ENCODE measurements around the gene SDR9C7. TPM values are rescaled to one million over a fixed set of nuclear protein-coding genes. Genes with fewer than 3 reads are reported as not detected.
"Not testable (repeated sequence)": the region's sequence is repeated elsewhere in the genome, so short reads cannot be mapped to it uniquely, and the experiment has no call there.

Gene SDR9C7
- total and polyA plus RNA-seq, 2 experiments from 2014 or later: not detected

DNA sequence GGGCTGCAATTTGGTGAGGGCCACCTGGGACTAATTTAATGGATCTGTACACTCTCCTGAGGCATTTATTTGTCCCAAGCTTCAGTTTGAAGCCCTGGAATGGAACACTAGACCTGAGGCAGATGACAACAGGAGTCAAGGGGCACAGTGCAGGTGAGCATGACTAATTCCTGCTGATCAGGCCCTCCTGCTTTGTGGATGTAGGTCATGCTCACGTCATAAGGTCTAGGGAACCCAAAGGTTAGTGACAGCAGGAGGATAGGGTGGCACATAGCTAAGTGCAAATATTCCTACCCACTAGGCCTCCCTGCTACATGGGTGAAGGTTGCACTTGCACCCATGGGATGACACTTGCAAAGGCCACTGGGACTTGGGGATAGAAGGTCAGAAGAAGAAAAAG lies 30.8 kb downstream of the SDR9C7 start:
- Histone ChIP-seq H3K79me2 (replicated peaks; ENCODE audit: insufficient read depth) (no peaks in the 10 kb centered on the region), H4K20me1 (replicated peaks; ENCODE audit: insufficient read depth) (no peaks in the 10 kb centered on the region), H3K27me3 (ENCODE audit: insufficient read depth) (no peaks in the 10 kb centered on the region), H3K4me1 (ENCODE audit: insufficient read depth) (no peaks in the 10 kb centered on the region), H3K36me3 (ENCODE audit: insufficient read depth) (no peaks in the 10 kb centered on the region; the same call in 1 of the 2 replicates), H3K4me3 (no peak overlapping the region), H2AFZ (no peak overlapping the region), H3F3A (replicated peaks; ENCODE audit: low read depth) (no peaks in the 10 kb centered on the region), H3K9me2 (ENCODE audit: insufficient read depth) (peaks cover 3% of the 10 kb centered on the region; the same call in 1 of the 2 replicates), H3K27ac (ENCODE audit: low read depth) (no peak overlapping the region), H3K4me2 (no peak overlapping the region)
- DNase-seq (ENCODE audit: low spot score): no peak
- Mint-ChIP-seq H3K4me3 (no peak overlapping the region), H3K4me1 (no peaks in the 10 kb centered on the region), H3K9me3 (peaks cover 77% of the 10 kb centered on the region), H3K27ac (no peak overlapping the region), H3K36me3 (ENCODE audit: low read depth) (peaks cover 15% of the 10 kb centered on the region), H3K27me3 (ENCODE audit: insufficient read depth, low read depth, poor library complexity) (peaks cover 3% of the 10 kb centered on the region)
- no peak for TF ChIP-seq ZNF114 (CRISPR knock-in tag; IDR thresholded peaks at IDR 0.05)
- TF ChIP-seq CREB1 (CRISPR knock-in tag; IDR thresholded peaks at IDR 0.05; ENCODE audit: low read depth): no peak
- TF ChIP-seq, protein P1, sequence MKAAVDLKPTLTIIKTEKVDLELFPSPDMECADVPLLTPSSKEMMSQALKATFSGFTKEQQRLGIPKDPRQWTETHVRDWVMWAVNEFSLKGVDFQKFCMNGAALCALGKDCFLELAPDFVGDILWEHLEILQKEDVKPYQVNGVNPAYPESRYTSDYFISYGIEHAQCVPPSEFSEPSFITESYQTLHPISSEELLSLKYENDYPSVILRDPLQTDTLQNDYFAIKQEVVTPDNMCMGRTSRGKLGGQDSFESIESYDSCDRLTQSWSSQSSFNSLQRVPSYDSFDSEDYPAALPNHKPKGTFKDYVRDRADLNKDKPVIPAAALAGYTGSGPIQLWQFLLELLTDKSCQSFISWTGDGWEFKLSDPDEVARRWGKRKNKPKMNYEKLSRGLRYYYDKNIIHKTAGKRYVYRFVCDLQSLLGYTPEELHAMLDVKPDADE (IDR thresholded peaks at IDR 0.05): no peak
- no peak for TF ChIP-seq JUNB (IDR thresholded peaks at IDR 0.05; ENCODE audit: unreplicated experiment)
- ATAC-seq: no peak

DNA sequence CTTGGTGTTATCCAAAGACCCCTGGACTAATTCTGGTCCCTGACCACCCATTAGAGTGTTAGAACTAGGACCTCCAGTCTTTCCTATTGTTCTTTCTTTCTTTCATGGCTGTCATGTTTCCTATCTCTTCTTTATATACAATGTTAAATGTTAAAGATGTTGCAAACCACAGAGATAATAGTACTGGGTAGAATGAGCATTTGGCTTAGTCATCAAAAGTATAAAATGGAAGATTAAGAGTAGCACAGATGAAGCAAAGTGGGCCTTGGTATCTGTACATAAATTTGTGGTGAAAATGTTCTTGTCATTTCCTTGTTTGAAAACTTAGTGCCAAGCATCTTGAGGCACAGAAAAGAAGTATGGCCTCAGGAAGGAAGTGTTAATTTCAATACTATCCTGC lies 32.9 kb downstream of the SDR9C7 start:
- not testable (repeated sequence) for H3K27ac ChIP-seq (ENCODE audit: low read depth); ATAC-seq; H3K4me3 ChIP-seq; H3F3A ChIP-seq (replicated peaks; ENCODE audit: low read depth); H3K4me1 ChIP-seq (ENCODE audit: insufficient read depth); H2AFZ ChIP-seq; H3K4me3 Mint-ChIP-seq; H3K27me3 ChIP-seq (ENCODE audit: insufficient read depth); H3K27ac Mint-ChIP-seq; H3K36me3 Mint-ChIP-seq (ENCODE audit: low read depth); H3K4me2 ChIP-seq; H3K4me1 Mint-ChIP-seq; H3K27me3 Mint-ChIP-seq (ENCODE audit: insufficient read depth, low read depth, poor library complexity); H4K20me1 ChIP-seq (replicated peaks; ENCODE audit: insufficient read depth); DNase-seq (ENCODE audit: low spot score); H3K36me3 ChIP-seq (ENCODE audit: insufficient read depth); H3K79me2 ChIP-seq (replicated peaks; ENCODE audit: insufficient read depth); H3K9me2 ChIP-seq (ENCODE audit: insufficient read depth)
- H3K9me3 Mint-ChIP-seq: peaks cover 70% of the 10 kb centered on the region

GRCh38 chr12:56900583-56900982 lies 33.6 kb downstream of the SDR9C7 start:
- Mint-ChIP-seq H3K9me3 (peaks cover 74% of the 10 kb centered on the region), H3K4me3 (no peak overlapping the region)
- no peak for ATAC-seq
- TF ChIP-seq, protein P2, sequence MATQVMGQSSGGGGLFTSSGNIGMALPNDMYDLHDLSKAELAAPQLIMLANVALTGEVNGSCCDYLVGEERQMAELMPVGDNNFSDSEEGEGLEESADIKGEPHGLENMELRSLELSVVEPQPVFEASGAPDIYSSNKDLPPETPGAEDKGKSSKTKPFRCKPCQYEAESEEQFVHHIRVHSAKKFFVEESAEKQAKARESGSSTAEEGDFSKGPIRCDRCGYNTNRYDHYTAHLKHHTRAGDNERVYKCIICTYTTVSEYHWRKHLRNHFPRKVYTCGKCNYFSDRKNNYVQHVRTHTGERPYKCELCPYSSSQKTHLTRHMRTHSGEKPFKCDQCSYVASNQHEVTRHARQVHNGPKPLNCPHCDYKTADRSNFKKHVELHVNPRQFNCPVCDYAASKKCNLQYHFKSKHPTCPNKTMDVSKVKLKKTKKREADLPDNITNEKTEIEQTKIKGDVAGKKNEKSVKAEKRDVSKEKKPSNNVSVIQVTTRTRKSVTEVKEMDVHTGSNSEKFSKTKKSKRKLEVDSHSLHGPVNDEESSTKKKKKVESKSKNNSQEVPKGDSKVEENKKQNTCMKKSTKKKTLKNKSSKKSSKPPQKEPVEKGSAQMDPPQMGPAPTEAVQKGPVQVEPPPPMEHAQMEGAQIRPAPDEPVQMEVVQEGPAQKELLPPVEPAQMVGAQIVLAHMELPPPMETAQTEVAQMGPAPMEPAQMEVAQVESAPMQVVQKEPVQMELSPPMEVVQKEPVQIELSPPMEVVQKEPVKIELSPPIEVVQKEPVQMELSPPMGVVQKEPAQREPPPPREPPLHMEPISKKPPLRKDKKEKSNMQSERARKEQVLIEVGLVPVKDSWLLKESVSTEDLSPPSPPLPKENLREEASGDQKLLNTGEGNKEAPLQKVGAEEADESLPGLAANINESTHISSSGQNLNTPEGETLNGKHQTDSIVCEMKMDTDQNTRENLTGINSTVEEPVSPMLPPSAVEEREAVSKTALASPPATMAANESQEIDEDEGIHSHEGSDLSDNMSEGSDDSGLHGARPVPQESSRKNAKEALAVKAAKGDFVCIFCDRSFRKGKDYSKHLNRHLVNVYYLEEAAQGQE (IDR thresholded peaks at IDR 0.05; ENCODE audit: unreplicated experiment): no peak
- TF ChIP-seq, protein P1 (IDR thresholded peaks at IDR 0.05): no peak
- TF ChIP-seq EZH2 (IDR thresholded peaks at IDR 0.05; ENCODE audit: low read depth, unreplicated experiment) (no peak), JUNB (IDR thresholded peaks at IDR 0.05; ENCODE audit: unreplicated experiment) (no peak), CREB1 (CRISPR knock-in tag; IDR thresholded peaks at IDR 0.05; ENCODE audit: low read depth) (no peak), ZNF114 (CRISPR knock-in tag; IDR thresholded peaks at IDR 0.05) (no peak), ZNF331 (CRISPR knock-in tag; IDR thresholded peaks at IDR 0.05; ENCODE audit: low read depth) (no peak)

More at GRCh38 chr12:56900583-56900982, 33.6 kb downstream of the SDR9C7 start:
- H2AFZ ChIP-seq: no peak overlapping the region
- Mint-ChIP-seq H3K27me3 (ENCODE audit: insufficient read depth, low read depth, poor library complexity) (peaks cover 3% of the 10 kb centered on the region), H3K36me3 (ENCODE audit: low read depth) (peaks cover 7% of the 10 kb centered on the region), H3K27ac (no peak overlapping the region), H3K4me1 (no peaks in the 10 kb centered on the region)
- H3K9me2 ChIP-seq (ENCODE audit: insufficient read depth): no peaks in the 10 kb centered on the region
- H3F3A ChIP-seq (replicated peaks; ENCODE audit: low read depth): no peaks in the 10 kb centered on the region
- H3K4me2 ChIP-seq: no peak overlapping the region
- H3K27ac ChIP-seq (ENCODE audit: low read depth): no peak overlapping the region
- H3K36me3 ChIP-seq (ENCODE audit: insufficient read depth): no peaks in the 10 kb centered on the region; the same call in 1 of the 2 replicates
- no peaks in the 10 kb centered on the region for H3K4me1 ChIP-seq (ENCODE audit: insufficient read depth)
- H3K27me3 ChIP-seq (ENCODE audit: insufficient read depth): no peaks in the 10 kb centered on the region
- H4K20me1 ChIP-seq (replicated peaks; ENCODE audit: insufficient read depth): no peaks in the 10 kb centered on the region
- no peaks in the 10 kb centered on the region for H3K79me2 ChIP-seq (replicated peaks; ENCODE audit: insufficient read depth)
- DNase-seq (ENCODE audit: low spot score): no peak
- H3K4me3 ChIP-seq: no peak overlapping the region
